CD4-positive, alpha-beta T cell treated with Interferon gamma for 1 hour (primary cell): ENCODE data around the gene OTOS.

Experiments
- DNase-seq: peaks from one replicate; pipeline ENCODE4 v3.0.0-alpha.2; 2020

Gene OTOS

DNA sequence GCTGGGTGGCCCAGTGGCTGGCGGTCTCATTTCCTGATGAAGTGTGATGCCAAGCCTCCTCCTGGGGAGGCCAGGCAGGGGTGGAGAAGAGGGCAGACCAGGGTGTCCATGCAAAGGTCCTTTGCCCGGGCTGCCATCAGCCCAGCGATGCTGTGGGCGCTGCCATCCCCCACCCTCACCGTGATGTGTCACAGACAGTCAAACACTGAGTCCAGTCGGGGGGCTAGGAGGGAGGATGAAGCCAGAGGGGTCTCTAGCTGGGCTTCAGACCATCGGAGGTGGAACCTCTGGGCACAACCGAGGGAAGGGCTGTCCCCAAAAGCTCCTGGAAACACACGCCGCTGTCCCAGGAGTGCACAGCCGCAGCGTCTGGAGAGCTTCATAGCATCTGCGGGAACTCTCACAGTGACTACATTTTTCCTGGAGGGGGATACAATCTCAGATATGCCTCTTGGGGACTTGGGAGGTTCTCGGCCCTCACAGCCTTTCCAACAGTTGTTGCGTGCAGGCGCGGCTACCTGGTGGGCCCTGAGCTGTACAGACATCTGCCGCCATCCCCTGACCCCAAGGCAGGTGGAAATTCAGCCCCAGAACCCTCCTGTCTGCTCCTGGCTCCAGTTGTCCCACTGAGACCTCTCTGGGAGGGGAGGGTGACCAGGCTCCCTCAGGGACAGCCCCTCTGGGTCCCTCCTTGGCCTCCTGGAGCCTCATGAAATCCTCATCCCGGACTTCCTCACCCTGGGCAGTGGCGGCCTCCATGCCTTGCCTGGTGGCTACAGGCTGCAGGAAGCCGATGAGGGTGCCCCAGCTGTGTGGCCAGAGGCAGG lies 26.5 kb upstream of the OTOS start:
- DNase-seq, result no peak

DNA sequence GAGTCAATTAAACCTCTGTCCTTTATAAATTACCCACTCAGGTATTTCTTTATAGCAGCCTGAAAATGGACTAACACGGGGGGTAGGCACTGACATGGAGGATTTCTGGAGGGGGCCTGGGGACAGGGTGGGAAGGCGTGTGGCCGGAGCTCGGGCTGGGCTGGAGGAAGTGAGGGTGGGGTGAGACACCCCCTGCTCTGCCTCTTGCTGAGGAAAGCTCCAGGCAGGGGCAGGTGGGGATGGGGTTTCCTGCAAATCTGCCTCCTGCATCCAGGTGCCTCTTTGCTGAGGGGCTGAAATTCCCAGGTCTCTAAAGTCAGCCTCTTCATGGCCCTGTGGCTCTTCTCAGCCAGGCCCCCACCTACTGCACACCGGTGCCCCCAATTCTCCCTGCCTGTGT lies 25.7 kb upstream of the OTOS start:
- no peak for DNase-seq

DNA sequence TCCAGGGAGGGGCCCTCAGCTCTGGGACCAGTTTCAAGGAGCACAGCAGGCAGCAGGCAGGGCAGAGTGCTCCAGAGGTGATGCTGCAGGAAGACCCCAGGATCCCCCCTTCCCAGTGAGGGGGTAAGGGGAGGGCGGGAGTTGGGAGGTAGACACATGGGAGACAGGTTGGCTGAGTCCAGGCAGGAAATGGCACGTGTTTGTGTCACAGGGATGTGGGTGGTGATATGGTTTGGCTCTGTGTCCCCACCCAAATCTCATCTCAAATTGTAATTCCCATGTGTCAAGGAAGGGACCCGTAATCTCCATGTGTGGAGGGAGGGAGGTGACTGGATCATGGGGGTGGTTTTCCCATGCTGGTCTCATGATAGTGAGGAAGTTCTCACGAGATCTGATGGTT lies 25.2 kb upstream of the OTOS start:
- DNase-seq, result no peak

GRCh38 chr2:240165034-240165433 lies 24.6 kb upstream of the OTOS start:
- DNase-seq, result no peak

DNA sequence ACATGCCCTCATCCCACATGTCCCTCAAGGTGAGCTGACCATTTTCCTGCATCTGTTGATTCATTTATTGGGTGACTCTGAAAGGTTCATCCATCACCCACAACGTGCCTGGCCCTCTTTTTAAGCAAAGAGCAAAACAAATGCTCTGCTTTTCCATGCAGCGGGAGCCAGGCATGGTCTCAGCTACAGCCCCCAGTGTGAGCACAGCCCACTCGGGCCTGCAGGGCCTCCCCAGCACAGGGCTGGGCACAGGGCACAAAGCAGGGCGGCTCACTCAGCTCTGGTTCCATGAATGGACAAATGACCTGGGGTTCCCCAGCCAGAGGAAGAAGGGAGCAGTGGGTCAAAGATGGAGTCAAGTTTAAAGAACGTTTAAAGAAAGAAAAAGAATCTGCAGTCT lies 24.1 kb upstream of the OTOS start:
- DNase-seq, result no peak

DNA sequence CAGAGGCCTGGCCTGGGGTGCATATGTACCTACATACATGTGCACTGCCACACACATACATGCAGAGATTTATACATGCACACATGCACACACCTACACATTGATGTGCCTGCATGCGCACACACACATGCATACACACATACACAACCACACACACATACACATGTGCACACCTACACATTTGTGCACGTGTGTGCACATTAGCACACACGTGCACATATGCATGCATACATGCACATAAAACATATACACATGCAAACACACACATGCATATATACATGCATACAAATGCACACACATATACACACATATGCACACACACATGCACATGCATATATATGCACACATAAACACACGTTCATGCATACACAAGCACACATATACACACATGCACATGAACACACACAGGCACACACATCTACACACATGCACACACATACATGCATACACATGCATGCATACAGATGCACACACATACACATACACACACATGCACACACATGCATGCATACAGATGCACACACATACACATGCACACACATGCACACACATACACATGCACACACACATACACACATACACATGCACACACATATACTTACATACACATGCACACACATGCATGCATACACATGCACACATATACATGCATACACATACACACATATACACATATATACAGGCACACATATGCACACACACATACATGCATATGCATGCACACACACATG lies 23.6 kb upstream of the OTOS start:
- no peak for DNase-seq

GRCh38 chr2:240162939-240163714 lies 22.7 kb upstream of the OTOS start:
- DNase-seq, result no peak

DNA sequence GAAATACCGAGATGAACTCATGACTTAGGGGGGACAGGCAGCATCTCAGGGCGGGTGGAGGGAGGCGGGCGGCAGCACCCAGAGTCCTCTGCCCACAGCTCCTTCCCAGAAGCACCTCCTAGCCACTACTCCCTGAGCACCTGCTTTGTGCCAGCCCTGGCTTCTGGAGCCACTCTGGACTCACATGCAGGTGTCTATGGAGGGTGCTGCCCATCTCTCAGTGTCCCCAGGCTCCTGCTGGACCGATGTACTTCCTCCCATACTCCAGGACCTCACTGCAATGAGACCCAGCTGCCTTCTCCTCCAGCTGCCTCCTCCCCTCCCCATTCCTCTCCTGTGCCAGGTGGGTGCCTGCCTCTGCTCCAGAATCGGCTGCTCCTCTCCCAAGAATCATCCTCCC lies 22.1 kb upstream of the OTOS start:
- no peak for DNase-seq

DNA sequence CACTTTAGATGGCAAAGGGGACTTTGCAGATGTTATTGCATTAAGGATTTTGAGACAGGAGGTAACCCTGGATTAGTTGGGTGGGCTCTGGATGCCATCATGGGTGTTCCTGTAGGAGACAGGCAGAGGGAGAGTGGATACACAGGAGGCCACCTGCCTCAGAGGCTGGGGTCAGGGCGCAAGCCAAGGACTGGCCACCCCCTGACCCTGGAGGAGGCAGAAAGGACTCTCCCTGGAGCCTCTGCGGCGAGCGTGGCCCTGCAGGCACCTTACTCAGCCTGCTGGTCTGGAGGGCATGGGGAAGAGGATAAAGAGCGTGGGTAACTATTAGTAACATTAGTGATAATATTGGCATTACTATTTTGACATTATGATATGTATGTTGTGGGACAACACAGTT lies 21.6 kb upstream of the OTOS start:
- no peak for DNase-seq

GRCh38 chr2:240161087-240161750 lies 20.8 kb upstream of the OTOS start:
- no peak for DNase-seq

- no peak for DNase-seq
These were observed 20.0 kb upstream of the OTOS start for GRCh38 chr2:240160291-240161086.

DNA sequence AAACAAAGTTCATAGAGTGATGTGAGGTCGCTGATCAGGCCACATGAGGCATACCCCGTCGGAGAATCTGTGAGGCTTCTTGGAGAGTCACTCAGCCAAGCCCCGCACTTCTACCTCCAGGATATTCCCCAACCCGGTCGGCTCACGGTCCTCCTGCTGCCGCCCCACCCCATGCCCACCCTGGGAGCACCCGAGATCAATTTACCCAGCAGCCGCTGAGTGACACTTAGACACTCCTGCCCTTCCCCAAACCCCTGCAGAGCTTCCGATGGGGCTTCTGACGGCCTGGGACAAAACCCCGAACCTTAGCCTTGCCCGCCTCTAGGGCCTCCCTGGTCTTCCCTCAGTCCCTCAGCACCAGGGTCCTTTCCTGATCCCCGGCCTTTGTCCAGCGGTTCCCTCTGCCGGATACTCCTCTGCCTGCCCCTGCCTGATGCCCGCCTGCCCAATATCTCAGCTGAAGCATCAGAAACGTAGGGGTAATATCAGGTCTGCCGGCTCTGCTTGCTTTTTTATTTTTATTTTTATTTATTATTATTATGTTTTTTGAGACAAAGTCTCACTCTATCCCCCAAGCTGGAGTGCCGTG lies 18.9 kb upstream of the OTOS start:
- DNase-seq, result no peak

GRCh38 chr2:240157147-240157470 lies 16.7 kb upstream of the OTOS start:
- DNase-seq, result no peak

- DNase-seq, result no peak
These were observed 16.1 kb upstream of the OTOS start for GRCh38 chr2:240156435-240157146.

DNA sequence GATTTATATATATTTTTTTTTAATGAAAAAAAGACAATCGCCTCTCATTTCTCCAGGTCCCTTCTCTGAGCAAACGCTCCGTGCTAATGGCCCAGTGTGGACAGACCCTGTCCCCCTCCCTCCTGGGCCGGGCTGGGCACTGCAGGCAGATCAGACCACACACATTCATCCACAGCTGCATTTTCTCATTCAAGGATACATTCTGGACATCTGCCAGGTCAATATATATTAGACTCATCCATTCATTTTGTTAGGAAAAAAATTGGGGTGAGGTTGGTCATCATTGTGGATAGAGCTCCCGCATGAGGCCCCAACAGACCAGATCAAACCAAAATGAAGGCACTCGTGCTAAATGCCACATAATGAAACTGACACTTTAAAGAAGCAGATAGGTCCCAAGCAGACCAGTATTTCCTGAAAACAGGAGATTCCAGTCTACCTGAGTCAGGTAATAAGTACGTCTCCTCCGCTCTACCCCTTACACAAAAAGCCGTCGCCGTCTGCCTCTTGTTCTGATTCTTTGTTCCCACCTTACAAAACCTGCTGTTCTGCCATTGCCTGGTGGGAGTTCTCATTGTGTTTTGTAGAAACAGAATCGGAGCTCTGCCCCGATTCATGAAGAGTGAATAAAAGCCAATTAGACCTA lies 15.4 kb upstream of the OTOS start:
- DNase-seq, result no peak

GRCh38 chr2:240155048-240155744 lies 14.7 kb upstream of the OTOS start:
- no peak for DNase-seq

- DNase-seq, result no peak
These were observed 14.1 kb upstream of the OTOS start for GRCh38 chr2:240154606-240155005.

- no peak for DNase-seq
These were observed 13.0 kb upstream of the OTOS start for GRCh38 chr2:240153418-240153817.

- DNase-seq, result no peak
These were observed 11.1 kb upstream of the OTOS start for GRCh38 chr2:240151477-240152031.
